ENCODE data around the gene DNMT1.
"Not testable (repeated sequence)": the region's sequence is repeated elsewhere in the genome, so short reads cannot be mapped to it uniquely, and the experiment has no call there.

DNMT1 gene

GRCh38 chr19:10182076-10182475 lies 12.7 kb downstream of the DNMT1 start:
- DNase-seq: no peak

DNA sequence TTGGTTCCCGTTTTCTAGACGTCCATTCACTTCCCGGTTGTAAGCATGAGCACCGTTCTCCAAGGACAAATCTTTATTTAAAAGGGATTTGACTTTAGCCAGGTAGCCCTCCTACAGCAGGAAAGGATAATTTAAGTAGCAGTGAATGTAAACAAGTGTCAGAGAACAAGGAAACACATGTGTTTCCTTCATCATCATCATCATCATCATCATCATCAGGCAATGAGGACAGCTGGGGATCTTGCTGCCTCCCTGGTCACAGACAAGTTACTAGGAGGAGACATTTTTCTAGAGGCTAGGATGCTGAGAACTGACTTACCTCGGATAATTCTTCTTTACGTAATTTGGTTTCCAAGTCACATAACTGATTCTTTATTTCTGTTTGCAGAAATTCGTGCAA lies 14.3 kb downstream of the DNMT1 start:
- no peak for DNase-seq

- DNase-seq: not testable (repeated sequence)
These were observed 14.7 kb downstream of the DNMT1 start for GRCh38 chr19:10180024-10180423.

DNA sequence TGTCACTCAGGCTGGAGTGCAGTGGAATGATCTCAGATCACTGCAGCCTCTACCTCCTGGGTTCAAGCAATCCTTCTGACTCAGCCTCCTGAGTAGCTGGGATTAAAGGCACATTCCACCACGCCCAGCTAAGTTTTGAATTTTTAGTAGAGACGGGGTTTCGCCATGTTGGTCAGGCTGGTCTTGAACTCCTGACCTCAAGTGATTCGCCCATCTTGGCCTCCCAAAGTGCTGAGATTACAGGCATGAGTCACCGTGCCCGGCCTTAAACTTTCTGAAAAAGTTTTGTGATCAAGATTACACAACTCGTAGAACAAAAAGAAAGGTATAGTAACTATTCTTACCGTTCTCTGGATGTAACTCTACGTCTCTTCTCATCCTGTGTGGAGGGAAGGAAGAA lies 21.2 kb downstream of the DNMT1 start:
- peak; percentile 77 for DNase-seq

DNA sequence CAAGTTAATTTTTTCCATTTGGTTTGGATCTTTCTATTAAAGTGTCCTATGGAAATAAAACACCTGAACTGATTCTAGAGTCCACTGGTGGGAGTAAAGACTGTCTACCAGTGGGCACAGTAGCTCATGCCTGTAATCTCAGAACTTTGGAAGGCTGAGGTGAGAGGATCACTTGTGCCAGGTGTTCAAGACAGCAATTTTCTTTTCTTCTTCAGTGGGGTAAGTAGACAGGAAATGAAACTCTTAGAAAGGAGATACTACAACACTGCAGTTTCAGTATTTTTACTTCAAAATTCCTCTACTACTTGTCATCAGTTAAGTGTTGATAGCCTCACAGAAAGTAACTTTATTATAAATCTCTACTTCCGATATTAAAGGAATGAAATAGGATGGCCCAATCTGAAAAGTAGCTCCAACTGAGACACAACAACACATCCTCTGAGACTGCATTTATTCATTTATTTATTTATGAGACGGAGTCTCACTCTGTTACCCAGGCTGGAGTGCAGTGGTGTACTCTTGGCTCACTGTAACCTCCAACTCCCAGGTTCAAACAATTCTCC lies 26.3 kb downstream of the DNMT1 start:
- DNase-seq: no peak

- DNase-seq: no peak
These were observed 27.3 kb downstream of the DNMT1 start for GRCh38 chr19:10167459-10167858.

GRCh38 chr19:10166501-10166900 lies 28.3 kb downstream of the DNMT1 start:
- DNase-seq: not testable (repeated sequence)

- DNase-seq: no peak
These were observed 28.7 kb downstream of the DNMT1 start for GRCh38 chr19:10166046-10166445.

GRCh38 chr19:10163536-10163935 lies 31.2 kb downstream of the DNMT1 start:
- no peak for DNase-seq

DNA sequence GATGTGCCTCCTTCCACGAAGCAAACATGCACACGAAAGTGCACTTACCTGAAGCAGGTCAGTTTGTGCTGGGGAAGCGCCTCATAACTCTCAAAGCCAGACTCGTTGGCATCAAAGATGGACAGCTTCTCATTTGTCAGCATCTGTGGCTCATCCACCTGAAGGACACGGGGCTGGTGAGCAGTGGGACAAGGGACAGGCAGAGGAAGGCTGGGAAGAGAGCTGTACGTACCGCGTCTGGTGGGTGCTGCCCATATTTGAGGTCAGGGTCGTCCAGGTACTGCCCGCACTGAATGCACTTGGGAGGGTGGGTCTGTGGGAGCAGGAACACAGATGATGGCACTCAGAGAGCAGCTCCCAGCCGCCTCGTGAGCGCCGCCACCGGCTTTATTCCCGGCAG lies 35.1 kb downstream of the DNMT1 start:
- no peak for DNase-seq

DNA sequence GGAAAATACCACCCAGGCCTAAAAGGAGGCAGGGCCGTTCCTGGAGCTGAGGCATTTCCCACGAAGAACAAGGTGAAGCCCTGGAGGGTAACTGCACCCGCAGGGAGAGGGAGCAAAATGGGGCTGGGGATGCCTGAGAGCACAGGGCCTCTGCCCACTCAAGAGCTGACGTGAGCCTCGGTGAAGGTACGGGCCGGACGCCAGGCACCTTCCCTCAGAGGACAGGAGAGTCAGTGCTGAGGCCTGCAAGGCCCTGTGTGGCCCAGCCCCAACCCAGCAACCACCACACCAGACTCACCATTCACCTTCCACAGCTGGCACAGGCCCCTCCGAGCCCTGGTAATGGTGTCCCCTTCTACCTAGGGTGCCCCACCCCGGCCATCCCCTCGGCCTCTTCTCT lies 36.3 kb downstream of the DNMT1 start:
- DNase-seq: no peak

- no peak for DNase-seq
These were observed 36.7 kb downstream of the DNMT1 start for GRCh38 chr19:10158071-10158470.

- peak; percentile 60 for DNase-seq
These were observed 38.9 kb downstream of the DNMT1 start for GRCh38 chr19:10155839-10156238.

DNA sequence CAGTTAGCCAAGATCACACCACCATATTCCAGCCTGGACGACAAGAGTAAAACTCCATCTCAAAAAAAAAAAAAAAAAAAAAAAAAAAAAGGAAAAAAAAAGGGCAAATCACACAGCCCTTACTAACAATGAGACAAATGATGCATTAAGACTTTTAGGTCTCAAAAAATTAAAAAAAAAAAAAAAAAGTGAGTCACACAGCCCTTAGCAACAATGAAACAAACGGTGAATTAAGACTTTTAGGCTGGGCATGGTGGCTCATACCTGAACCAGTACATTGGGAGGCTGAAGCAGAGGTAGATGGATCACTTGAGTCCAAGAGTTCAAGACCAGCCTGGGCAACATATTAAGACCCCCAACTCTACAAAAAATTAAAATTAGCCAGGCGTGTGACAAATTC lies 42.7 kb downstream of the DNMT1 start:
- DNase-seq: no peak

DNA sequence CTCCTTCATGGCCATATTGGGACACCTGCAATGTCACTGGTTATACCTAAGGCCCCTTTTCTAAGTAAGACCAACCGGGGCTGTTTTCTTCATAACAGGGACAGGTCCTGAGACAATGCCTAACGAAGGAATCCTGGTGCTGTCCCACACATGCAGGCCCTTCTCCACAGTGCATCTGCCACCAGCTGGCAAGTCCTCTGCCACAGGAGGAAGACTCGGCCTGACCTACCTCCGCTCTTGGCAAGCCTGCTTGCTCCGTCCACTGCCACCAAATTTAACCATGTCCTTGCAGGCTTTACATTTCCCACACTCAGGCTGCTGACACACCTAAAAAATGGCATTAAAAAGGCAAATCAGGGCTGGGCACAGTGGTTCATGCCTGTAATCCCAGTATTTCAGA lies 43.2 kb downstream of the DNMT1 start:
- no peak for DNase-seq

GRCh38 chr19:10149427-10149826 lies 45.3 kb downstream of the DNMT1 start:
- DNase-seq: no peak

DNA sequence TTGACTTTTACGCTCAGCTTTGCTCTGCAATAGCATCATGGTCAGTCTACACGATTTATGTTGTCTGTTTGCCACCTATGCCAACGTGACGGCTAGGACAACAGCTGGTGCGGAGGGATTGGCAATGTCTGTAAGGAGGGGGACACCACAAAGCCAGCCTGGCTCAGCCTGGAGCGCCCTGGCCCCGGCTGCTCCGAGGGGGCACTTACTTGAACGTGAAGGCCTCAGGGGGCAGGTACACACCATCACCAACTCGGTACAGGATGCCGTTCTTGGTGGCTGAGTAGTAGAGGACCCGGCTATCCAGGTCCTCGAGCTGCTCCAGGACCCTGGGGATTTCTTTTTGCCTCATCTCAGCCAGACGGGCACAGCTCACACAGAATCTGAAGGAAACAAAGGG lies 48.6 kb downstream of the DNMT1 start:
- no peak for DNase-seq

- DNase-seq: no peak
These were observed 49.7 kb downstream of the DNMT1 start for GRCh38 chr19:10145031-10145430.

DNA sequence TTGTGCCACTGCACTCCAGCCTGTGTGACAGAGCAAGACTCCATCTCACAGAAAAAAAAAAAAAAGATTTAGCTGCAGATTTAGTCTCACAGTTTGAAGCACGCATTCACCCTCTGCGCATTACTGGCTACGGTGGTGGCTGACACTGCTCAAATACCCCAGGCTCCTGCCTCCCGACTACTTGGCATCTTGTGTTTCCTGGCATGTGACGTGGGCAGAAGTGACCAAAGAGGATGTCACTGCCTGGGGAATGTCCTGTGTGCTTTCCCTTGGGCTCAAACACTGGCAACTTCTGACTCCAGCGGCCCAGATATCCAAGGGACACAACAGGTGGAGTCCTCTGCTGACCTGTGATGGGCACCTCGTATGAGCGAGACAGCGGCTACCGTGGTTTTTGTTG lies 50.4 kb downstream of the DNMT1 start:
- no peak for DNase-seq

DNA sequence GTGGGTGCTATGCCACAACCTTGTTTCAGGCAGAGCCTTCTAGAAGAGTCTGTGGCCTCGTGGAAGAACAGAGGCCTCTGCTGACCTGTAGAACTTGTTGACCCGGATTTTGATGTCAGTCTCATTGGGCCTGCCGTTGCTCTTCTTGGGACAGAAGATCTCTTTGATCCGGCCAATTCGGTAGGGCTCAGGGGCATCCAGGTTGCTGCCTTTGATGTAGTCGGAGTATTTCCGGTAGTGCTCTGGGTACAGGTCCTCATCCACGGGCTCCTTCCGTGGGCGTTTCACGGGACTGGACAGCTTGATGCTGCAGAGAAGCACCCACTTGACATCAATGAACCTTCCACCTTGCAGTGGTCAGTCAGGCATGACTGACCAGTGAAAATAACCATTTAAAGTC lies 51.1 kb downstream of the DNMT1 start:
- no peak for DNase-seq

DNA sequence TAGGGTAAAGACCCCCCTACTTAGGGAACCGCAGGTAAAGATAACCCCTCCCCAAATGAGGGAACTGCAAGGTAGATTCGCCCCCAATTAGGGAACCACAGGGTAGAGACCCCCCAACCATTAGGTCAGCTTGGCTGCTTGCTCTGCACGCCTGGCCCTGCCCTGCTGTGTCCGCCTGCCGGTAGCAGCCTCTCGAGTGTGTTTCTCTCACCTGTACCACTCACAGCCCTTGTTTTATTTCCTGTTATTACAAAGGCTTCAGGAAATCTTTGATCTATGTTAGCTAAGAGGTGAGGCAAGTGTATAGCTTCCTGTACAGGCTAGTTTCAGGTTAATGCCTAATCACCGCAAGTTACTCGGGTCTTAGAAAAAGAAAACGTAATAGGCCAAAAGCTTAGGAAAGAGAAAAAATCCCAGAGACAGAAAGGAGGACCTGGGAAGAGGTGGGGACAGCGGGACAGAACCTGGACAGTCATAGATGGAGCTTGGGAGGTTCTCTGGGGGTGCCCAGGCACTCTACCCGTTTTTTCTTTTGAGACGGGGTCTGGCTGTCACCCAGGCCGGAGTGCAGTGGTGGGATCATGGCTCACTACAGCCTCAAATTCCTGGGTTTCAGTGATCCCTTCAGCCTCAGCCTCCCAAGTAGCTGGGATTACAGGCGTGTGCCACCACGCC lies 51.9 kb downstream of the DNMT1 start:
- no peak for DNase-seq

GRCh38 chr19:10141973-10142372 lies 52.8 kb downstream of the DNMT1 start:
- no peak for DNase-seq

GRCh38 chr19:10141479-10141878 lies 53.3 kb downstream of the DNMT1 start:
- no peak for DNase-seq

DNA sequence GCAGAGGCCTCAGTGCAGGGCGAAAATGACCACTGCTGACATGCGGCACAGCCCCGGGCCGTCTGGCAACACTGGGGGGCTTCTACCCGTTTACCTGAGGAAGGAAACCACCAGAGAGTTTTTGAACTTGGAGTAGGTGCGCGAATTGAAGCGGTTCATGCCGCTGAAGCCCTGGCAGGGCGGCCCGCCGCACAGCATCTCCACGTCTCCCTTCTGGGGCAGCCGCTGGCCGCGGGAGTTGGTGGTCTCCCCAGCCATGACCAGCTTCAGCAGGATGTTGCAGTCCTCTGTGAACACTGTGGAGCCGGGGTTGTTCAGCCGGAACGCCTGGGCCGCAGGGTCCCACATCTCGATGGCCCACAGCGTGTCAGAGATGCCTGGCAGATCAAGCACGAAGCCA lies 54.8 kb downstream of the DNMT1 start:
- no peak for DNase-seq
